Endodermal cell (in vitro differentiated cells): ENCODE results near the gene TMEM205. TPM values are rescaled to one million over a fixed set of nuclear protein-coding genes. Genes with fewer than 3 reads are reported as not detected.
A peak's percentile ranks its signal among the peaks of the same experiment; 100 is the strongest.

Experiments
- DNase-seq: peaks from one replicate; pipeline ENCODE4 v3.0.0-alpha.2; 2017
- H3K27ac ChIP-seq: 2 replicates; pipeline ENCODE4 v1.5.1; 2013; ENCODE audit warnings: mild to moderate bottlenecking, low read depth, low read length, moderate library complexity
- H3K27me3 ChIP-seq: 2 replicates; pipeline ENCODE4 v1.6.1; 2013; ENCODE audit warnings: mild to moderate bottlenecking, low read length, moderate library complexity; ENCODE audit not compliant: insufficient read depth, control insufficient read depth, poor library complexity, severe bottlenecking
- H3K36me3 ChIP-seq: 2 replicates; pipeline ENCODE4 v1.7.0; 2013; ENCODE audit warnings: mild to moderate bottlenecking, low read length, moderate library complexity; ENCODE audit not compliant: control insufficient read depth, insufficient read depth
- H3K4me1 ChIP-seq: one replicate; pipeline ENCODE4 v1.7.0; 2013; ENCODE audit warnings: low read length; ENCODE audit not compliant: control insufficient read depth, insufficient read depth
- H3K4me3 ChIP-seq: 2 replicates; pipeline ENCODE4 v1.5.1; 2013; ENCODE audit warnings: mild to moderate bottlenecking, low read length, moderate library complexity
- H3K9ac ChIP-seq: 2 replicates; pipeline ENCODE4 v1.6.1; 2013; ENCODE audit warnings: mild to moderate bottlenecking, low read length, moderate library complexity; ENCODE audit not compliant: poor library complexity, severe bottlenecking; ENCODE audit errors: extremely low read depth
- H3K9me3 ChIP-seq: 2 replicates; pipeline ENCODE4 v1.6.1; 2013; ENCODE audit warnings: mild to moderate bottlenecking, low read length, moderate library complexity; ENCODE audit not compliant: control insufficient read depth
- H3K27ac Mint-ChIP-seq: 2 replicates; pipeline ENCODE4 v1.8.0; 2020; ENCODE audit warnings: mixed read lengths
- H3K27me3 Mint-ChIP-seq: 2 replicates; pipeline ENCODE4 v1.8.0; 2021; ENCODE audit warnings: mild to moderate bottlenecking, mixed read lengths; ENCODE audit not compliant: insufficient read depth
- H3K36me3 Mint-ChIP-seq: 2 replicates; pipeline ENCODE4 v1.8.0; 2020; ENCODE audit warnings: low read depth, mixed read lengths
- H3K4me1 Mint-ChIP-seq: 2 replicates; pipeline ENCODE4 v1.8.0; 2020; ENCODE audit warnings: mixed read lengths
- H3K4me3 Mint-ChIP-seq: 2 replicates; pipeline ENCODE4 v1.8.0; 2020; ENCODE audit warnings: mild to moderate bottlenecking, moderate library complexity, mixed read lengths
- H3K9me3 Mint-ChIP-seq: 2 replicates; pipeline ENCODE4 v1.8.0; 2020; ENCODE audit warnings: mild to moderate bottlenecking, mixed read lengths
- CTCF ChIP-seq: fragments of 200-600 bp; sonication (generic); conservative IDR thresholded peaks from 2 replicates; pipeline ENCODE4 v1.5.0; 2021; ENCODE audit warnings: antibody characterized with exemption, mild to moderate bottlenecking
- WGBS, 2 experiments: methylation state at CpG; one replicate each; pipeline versions ENCODE4 v1.1.5 to v1.1.7; 2013; ENCODE audit warnings: missing lambda C conversion rate in 2 of 2, mixed read lengths in 1 of 2; ENCODE audit not compliant: insufficient coverage in 1 of 2, insufficient read length in 1 of 2; 5-methylcytosine and 5-hydroxymethylcytosine counted together
- total RNA-seq, 2 donors: library from RNA; stranded (reverse); fragmentation: NEBNext Ultra II Directional in 1 of 2; extraction: Animal tissue kit (Norgen Biotek cat#: 25700) in 1 of 2; gene quantifications; 2 replicates in 1 of 2; 3 replicates in 1 of 2; pipeline ENCODE4 v1.2.1, GENCODE V29; 2021

The TMEM205 gene
- total RNA-seq, 2 donors from 2014 or later, result 58.2 to 58.9 TPM

GRCh38 chr19:11325544-11325943 lies 20.5 kb downstream of the TMEM205 start:
- Mint-ChIP-seq H3K9me3 (peaks cover 10% of the 10 kb centered on the region), H3K27ac (no peak overlapping the region), H3K27me3 (no peaks in the 10 kb centered on the region), H3K4me1 (peaks cover 15% of the 10 kb centered on the region), H3K36me3 (peaks cover 28% of the 10 kb centered on the region), H3K4me3 (no peak overlapping the region)
- DNase-seq, result no peak
- TF ChIP-seq CTCF, result no peak
- Histone ChIP-seq H3K9me3 (no peaks in the 10 kb centered on the region), H3K9ac (no peak overlapping the region), H3K27me3 (no peaks in the 10 kb centered on the region), H3K27ac (no peak overlapping the region), H3K4me1 (peaks cover 7% of the 10 kb centered on the region), H3K4me3 (no peak overlapping the region), H3K36me3 (peaks cover 8% of the 10 kb centered on the region)
- 89 to 97% methylated on average over 3 to 7 of the region's 7 CpGs for WGBS, 2 experiments

GRCh38 chr19:11324748-11325389 lies 21.2 kb downstream of the TMEM205 start:
- Histone ChIP-seq H3K9ac (no peak overlapping the region), H3K27me3 (no peaks in the 10 kb centered on the region), H3K4me1 (peaks cover 7% of the 10 kb centered on the region), H3K36me3 (peaks cover 4% of the 10 kb centered on the region), H3K27ac (no peak overlapping the region), H3K9me3 (no peaks in the 10 kb centered on the region), H3K4me3 (no peak overlapping the region)
- H3K4me3 Mint-ChIP-seq, result no peak overlapping the region
- H3K4me1 Mint-ChIP-seq, result peaks cover 15% of the 10 kb centered on the region
- H3K9me3 Mint-ChIP-seq, result peaks cover 11% of the 10 kb centered on the region
- DNase-seq, result no peak
- WGBS, 2 experiments, result 94 to 95% methylated on average over 5 to 17 of the region's 17 CpGs
- no peaks in the 10 kb centered on the region for H3K27me3 Mint-ChIP-seq
- H3K36me3 Mint-ChIP-seq, result peaks cover 23% of the 10 kb centered on the region
- no peak overlapping the region for H3K27ac Mint-ChIP-seq
- no peak for TF ChIP-seq CTCF

GRCh38 chr19:11324079-11324661 lies 21.9 kb downstream of the TMEM205 start:
- H3K9me3 Mint-ChIP-seq, result peaks cover 13% of the 10 kb centered on the region
- H3K27ac Mint-ChIP-seq, result no peak overlapping the region
- Histone ChIP-seq H3K36me3 (peaks cover 3% of the 10 kb centered on the region), H3K9me3 (no peaks in the 10 kb centered on the region), H3K9ac (no peak overlapping the region), H3K4me3 (no peak overlapping the region), H3K27ac (peak overlapping the region; percentile 38), H3K27me3 (no peaks in the 10 kb centered on the region), H3K4me1 (peaks cover 7% of the 10 kb centered on the region)
- no peak for TF ChIP-seq CTCF
- H3K4me3 Mint-ChIP-seq, result no peak overlapping the region
- DNase-seq, result no peak
- H3K4me1 Mint-ChIP-seq, result peaks cover 15% of the 10 kb centered on the region
- WGBS, 2 experiments, result 91 to 94% methylated on average over 6 to 10 of the region's 10 CpGs
- peaks cover 21% of the 10 kb centered on the region for H3K36me3 Mint-ChIP-seq
- H3K27me3 Mint-ChIP-seq, result no peaks in the 10 kb centered on the region
